HCT116 (cell line): Measurements from ENCODE around the gene CARD14. TPM values are rescaled to one million over a fixed set of nuclear protein-coding genes. Genes with fewer than 3 reads are reported as not detected.

Experiments used
- ATAC-seq: fragments of 200-7000 bp; cut with Tn5 transposase; 2 replicates; pipeline ENCODE4 v1.9.1; 2020; ENCODE audit warnings: mild to moderate bottlenecking, moderate library complexity
- BruUV-seq: library from RNA; stranded (reverse); fragments of 400-500 nt; replicated peaks from 2 replicates; lab custom pipeline; 2021; lab: Mats Ljungman, UMichigan
- CTCF ChIA-PET: fragments of 300-600 bp; sonication (Branson Sonifier 250); formaldehyde crosslinking; loops from one replicate; lab custom pipeline; 2021; ENCODE audit warnings: antibody characterized with exemption; lab: Charles Lee
- POLR2A ChIA-PET: fragments of 300-600, 350-600 bp; sonication (Branson Sonifier 250); formaldehyde crosslinking; loops from one replicate; lab custom pipeline; 2021; ENCODE audit warnings: antibody characterized with exemption; lab: Charles Lee
- RAD21 ChIA-PET, 2 experiments: fragments of 300-600 bp; sonication (Branson Sonifier 250); formaldehyde crosslinking; loops; one replicate each; lab custom pipeline; 2023; ENCODE audit warnings: low total read pairs in 2 of 2; ENCODE audit not compliant: uncharacterized antibody in 2 of 2, unreplicated experiment in 2 of 2, low non-redundant PET in 1 of 2; lab: Charles Lee
- DNase-seq: peaks from one replicate; pipeline ENCODE4 v3.0.0-alpha.2; 2010; ENCODE audit warnings: low read depth, low spot score
- H2AFZ ChIP-seq: fragments of 200-600 bp; shearing (Covaris generic), sonication (generic); 2 replicates; pipeline ENCODE4 v1.6.1; 2017; ENCODE audit warnings: low read depth, mixed run types, mixed read lengths, antibody characterized with exemption, low read length; ENCODE audit not compliant: poor library complexity, severe bottlenecking
- H3K27ac ChIP-seq: 2 replicates; pipeline ENCODE4 v1.5.1; 2012; ENCODE audit warnings: low read depth, low read length
- H3K27me3 ChIP-seq: fragments of 200-600 bp; sonication (generic); 2 replicates; pipeline ENCODE4 v1.6.1; 2016; ENCODE audit warnings: mixed run types, low read length, mixed read lengths; ENCODE audit not compliant: insufficient read depth
- H3K36me3 ChIP-seq, 2 experiments: fragments of 200-500 bp in 1 of 2; fragments of 200-600 bp in 1 of 2; sonication (Bioruptor generic) in 1 of 2; sonication (generic) in 1 of 2; 2 replicates each; pipeline versions ENCODE4 v1.5.1 to v1.6.1; 2014 to 2016; ENCODE audit warnings: low read length in 2 of 2, inconsistent platforms in 1 of 2, mixed read lengths in 1 of 2, mixed run types in 1 of 2; ENCODE audit not compliant: insufficient read depth in 2 of 2, control insufficient read depth in 1 of 2
- H3K4me1 ChIP-seq, 2 experiments: fragments of 200-600 bp in 1 of 2; sonication (generic) in 1 of 2; 2 replicates each; pipeline versions ENCODE4 v1.5.1 to v1.6.1; 2012 to 2017; ENCODE audit warnings: low read length in 2 of 2, inconsistent platforms in 1 of 2, mild to moderate bottlenecking in 1 of 2, mixed read lengths in 1 of 2, mixed run types in 1 of 2, moderate library complexity in 1 of 2; ENCODE audit not compliant: insufficient read depth in 2 of 2, control insufficient read depth in 1 of 2
- H3K4me2 ChIP-seq: fragments of 200-600 bp; sonication (generic); 2 replicates; pipeline ENCODE4 v1.6.1; 2017; ENCODE audit warnings: mixed run types, low read length, mixed read lengths
- H3K4me3 ChIP-seq, 2 experiments: fragments of 200-600 bp in 1 of 2; sonication (generic) in 1 of 2; replicated peaks in 1 of 2; 2 replicates each; pipeline ENCODE4 v1.5.1; 2011 to 2016; ENCODE audit warnings: low read length in 2 of 2, control low read depth in 1 of 2, low read depth in 1 of 2, mild to moderate bottlenecking in 1 of 2, mixed read lengths in 1 of 2, mixed run types in 1 of 2
- H3K79me2 ChIP-seq: fragments of 200-600 bp; sonication (generic); 2 replicates; pipeline ENCODE4 v1.6.1; 2017; ENCODE audit warnings: mild to moderate bottlenecking, mixed run types, low read length, moderate library complexity, mixed read lengths; ENCODE audit not compliant: insufficient read depth
- H3K9ac ChIP-seq: fragments of 200-600 bp; sonication (generic); 2 replicates; pipeline ENCODE4 v1.6.1; 2016; ENCODE audit warnings: low read length, mixed read lengths
- H3K9me2 ChIP-seq: fragments of 200-600 bp; sonication (generic), shearing (Covaris generic); 2 replicates; pipeline ENCODE4 v1.6.1; 2017; ENCODE audit warnings: mixed run types, mild to moderate bottlenecking, moderate library complexity; ENCODE audit not compliant: insufficient read depth
- H3K9me3 ChIP-seq, 2 experiments: fragments of 200-500 bp in 1 of 2; fragments of 200-600 bp in 1 of 2; sonication (Bioruptor generic) in 1 of 2; sonication (generic) in 1 of 2; 2 replicates each; pipeline ENCODE4 v1.6.1; 2014 to 2017; ENCODE audit warnings: low read length in 2 of 2, mixed read lengths in 2 of 2, inconsistent platforms in 1 of 2, low read depth in 1 of 2, mild to moderate bottlenecking in 1 of 2, mixed run types in 1 of 2, moderate library complexity in 1 of 2; ENCODE audit not compliant: control insufficient read depth in 1 of 2, insufficient read depth in 1 of 2
- H4K20me1 ChIP-seq: fragments of 200-600 bp; sonication (generic), shearing (Covaris generic); 2 replicates; pipeline ENCODE4 v1.6.1; 2017; ENCODE audit warnings: mixed run types, mild to moderate bottlenecking, moderate library complexity; ENCODE audit not compliant: insufficient read depth
- CBX3 ChIP-seq: IDR thresholded peaks from 2 replicates; pipeline ENCODE4 v1.6.1; 2012; ENCODE audit warnings: low read depth
- CEBPB ChIP-seq: IDR thresholded peaks from 2 replicates; pipeline ENCODE4 v1.6.1; 2012; ENCODE audit warnings: low read depth
- EZH2 ChIP-seq: fragments of 200-600 bp; sonication (generic); IDR thresholded peaks from 2 replicates; pipeline ENCODE4 v1.6.1; 2017; ENCODE audit warnings: antibody characterized with exemption, mixed run types
- RAD21 ChIP-seq: IDR thresholded peaks from 2 replicates; pipeline ENCODE4 v1.6.1; 2012; ENCODE audit warnings: low read depth, mild to moderate bottlenecking
- SRF ChIP-seq: IDR thresholded peaks from 2 replicates; pipeline ENCODE4 v1.6.1; 2012; ENCODE audit warnings: low read depth
- intact Hi-C: fragments of 100-400 bp; cut with micrococcal nuclease; formaldehyde crosslinking; loops from 2 replicates; pipeline ENCODE4 v1.10.0; 2022
- total RNA-seq: library from RNA; stranded (reverse); gene quantifications from one replicate; pipeline ENCODE4 v1.2.1, GENCODE V29; 2021; ENCODE audit not compliant: unreplicated experiment
- TF ChIP-seq, protein P1 (sequence below): IDR thresholded peaks from 2 replicates; pipeline ENCODE4 v1.6.1; 2012; ENCODE audit warnings: low read depth
- TF ChIP-seq, protein P2 (sequence below), 3 experiments: fragments of 200-600 bp in 1 of 3; sonication (generic) in 1 of 3; IDR thresholded peaks in 2 of 3; conservative IDR thresholded peaks in 1 of 3; 2 replicates each; pipeline ENCODE4 v1.5.1; 2012 to 2017; ENCODE audit warnings: low read depth in 2 of 3, low read length in 2 of 3, antibody characterized with exemption in 1 of 3, borderline replicate concordance in 1 of 3, control low read depth in 1 of 3, mild to moderate bottlenecking in 1 of 3, mixed read lengths in 1 of 3, mixed run types in 1 of 3, moderate library complexity in 1 of 3; ENCODE audit not compliant: insufficient read depth in 1 of 3

The CARD14 gene
- total RNA-seq, 1 experiment from 2014 or later, result 0.25 TPM

DNA sequence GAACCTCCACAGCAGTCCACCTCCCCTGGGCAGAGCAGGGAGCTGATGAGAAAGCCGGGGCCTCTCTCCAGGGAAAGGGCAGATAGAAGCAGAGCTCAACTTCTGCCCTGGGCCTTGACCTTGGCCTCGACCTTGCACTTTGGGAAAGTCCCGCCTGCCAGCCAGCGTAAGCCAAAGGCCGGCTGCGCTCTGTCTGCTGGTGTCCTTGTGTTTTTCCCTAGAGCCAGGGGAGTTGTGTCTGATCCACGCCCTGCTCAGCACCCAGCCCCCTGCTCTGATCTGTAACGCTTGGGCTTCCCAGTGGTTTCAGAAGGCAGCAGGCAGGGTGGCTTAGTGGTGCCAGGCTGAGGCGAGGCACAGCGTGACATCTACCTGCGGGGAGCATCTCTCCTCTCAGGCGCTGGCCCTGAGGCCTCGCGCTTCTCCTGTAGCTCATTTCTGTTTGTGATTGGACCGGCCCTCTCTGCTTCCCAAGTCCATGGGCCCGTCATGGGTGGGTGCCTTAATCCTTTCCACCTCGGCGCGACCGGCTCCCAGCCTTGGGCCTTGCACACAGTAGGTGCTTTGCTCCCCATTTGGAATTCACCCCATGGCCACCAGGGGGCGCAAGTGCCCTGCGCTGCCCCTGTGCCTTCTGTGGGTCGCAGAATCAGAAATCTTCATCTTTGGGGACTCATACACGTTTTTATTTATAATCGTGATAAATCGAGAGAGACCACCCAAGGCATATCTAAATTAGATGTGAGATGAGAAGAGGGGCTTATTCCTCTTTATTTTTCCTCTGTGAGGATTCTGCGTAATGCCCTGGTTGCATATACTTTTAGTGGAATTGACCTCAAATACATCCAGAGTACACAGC is 26.1 kb downstream of the CARD14 start:
- CTCF ChIA-PET, result no interaction called here
- intact Hi-C loops, result loop anchor here (1.0 kb wide), 2 partner anchors 57 to 168 kb away; no protein-coding TSS in a partner anchor
- ATAC-seq, result peak; percentile 48

More for the DNA sequence above, 26.1 kb downstream of the CARD14 start:
- RAD21 ChIA-PET, result no interaction called here
- no TSS peak for BruUV-seq
- H3K79me2 ChIP-seq, result no peaks in the 10 kb centered on the region
- H3K9me2 ChIP-seq, result no peaks in the 10 kb centered on the region
- no peak overlapping the region for H2AFZ ChIP-seq
- H3K4me1 ChIP-seq, result no peaks in the 10 kb centered on the region
- no peaks in the 10 kb centered on the region; the same call in 1 of the 2 replicates for H3K27me3 ChIP-seq
- no peak overlapping the region for H3K4me2 ChIP-seq
- no peak overlapping the region for H3K27ac ChIP-seq
- no peaks in the 10 kb centered on the region for H3K36me3 ChIP-seq
- DNase-seq, result no peak
- POLR2A ChIA-PET, result no interaction called here
- no peak overlapping the region for H3K9ac ChIP-seq
- H3K4me3 ChIP-seq, result no peak overlapping the region
- TF ChIP-seq CBX3 (no peak), CEBPB (no peak), EZH2 (no peak), SRF (no peak), RAD21 (peak; percentile 95)
- TF ChIP-seq, protein P1, sequence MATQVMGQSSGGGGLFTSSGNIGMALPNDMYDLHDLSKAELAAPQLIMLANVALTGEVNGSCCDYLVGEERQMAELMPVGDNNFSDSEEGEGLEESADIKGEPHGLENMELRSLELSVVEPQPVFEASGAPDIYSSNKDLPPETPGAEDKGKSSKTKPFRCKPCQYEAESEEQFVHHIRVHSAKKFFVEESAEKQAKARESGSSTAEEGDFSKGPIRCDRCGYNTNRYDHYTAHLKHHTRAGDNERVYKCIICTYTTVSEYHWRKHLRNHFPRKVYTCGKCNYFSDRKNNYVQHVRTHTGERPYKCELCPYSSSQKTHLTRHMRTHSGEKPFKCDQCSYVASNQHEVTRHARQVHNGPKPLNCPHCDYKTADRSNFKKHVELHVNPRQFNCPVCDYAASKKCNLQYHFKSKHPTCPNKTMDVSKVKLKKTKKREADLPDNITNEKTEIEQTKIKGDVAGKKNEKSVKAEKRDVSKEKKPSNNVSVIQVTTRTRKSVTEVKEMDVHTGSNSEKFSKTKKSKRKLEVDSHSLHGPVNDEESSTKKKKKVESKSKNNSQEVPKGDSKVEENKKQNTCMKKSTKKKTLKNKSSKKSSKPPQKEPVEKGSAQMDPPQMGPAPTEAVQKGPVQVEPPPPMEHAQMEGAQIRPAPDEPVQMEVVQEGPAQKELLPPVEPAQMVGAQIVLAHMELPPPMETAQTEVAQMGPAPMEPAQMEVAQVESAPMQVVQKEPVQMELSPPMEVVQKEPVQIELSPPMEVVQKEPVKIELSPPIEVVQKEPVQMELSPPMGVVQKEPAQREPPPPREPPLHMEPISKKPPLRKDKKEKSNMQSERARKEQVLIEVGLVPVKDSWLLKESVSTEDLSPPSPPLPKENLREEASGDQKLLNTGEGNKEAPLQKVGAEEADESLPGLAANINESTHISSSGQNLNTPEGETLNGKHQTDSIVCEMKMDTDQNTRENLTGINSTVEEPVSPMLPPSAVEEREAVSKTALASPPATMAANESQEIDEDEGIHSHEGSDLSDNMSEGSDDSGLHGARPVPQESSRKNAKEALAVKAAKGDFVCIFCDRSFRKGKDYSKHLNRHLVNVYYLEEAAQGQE, result no peak
- TF ChIP-seq, protein P2, sequence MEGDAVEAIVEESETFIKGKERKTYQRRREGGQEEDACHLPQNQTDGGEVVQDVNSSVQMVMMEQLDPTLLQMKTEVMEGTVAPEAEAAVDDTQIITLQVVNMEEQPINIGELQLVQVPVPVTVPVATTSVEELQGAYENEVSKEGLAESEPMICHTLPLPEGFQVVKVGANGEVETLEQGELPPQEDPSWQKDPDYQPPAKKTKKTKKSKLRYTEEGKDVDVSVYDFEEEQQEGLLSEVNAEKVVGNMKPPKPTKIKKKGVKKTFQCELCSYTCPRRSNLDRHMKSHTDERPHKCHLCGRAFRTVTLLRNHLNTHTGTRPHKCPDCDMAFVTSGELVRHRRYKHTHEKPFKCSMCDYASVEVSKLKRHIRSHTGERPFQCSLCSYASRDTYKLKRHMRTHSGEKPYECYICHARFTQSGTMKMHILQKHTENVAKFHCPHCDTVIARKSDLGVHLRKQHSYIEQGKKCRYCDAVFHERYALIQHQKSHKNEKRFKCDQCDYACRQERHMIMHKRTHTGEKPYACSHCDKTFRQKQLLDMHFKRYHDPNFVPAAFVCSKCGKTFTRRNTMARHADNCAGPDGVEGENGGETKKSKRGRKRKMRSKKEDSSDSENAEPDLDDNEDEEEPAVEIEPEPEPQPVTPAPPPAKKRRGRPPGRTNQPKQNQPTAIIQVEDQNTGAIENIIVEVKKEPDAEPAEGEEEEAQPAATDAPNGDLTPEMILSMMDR (IDR thresholded peaks at IDR 0.05 in 2 of 3, conservative IDR thresholded peaks at IDR 0.05 in 1 of 3; ENCODE audit: borderline replicate concordance in 1 of 3, insufficient read depth in 1 of 3, low read depth in 2 of 3, low read length in 2 of 3), result peak; percentile 88 to 100 (median 98)
- H3K9me3 ChIP-seq, result no peaks in the 10 kb centered on the region; a peak in 1 of 4 replicates
- no peaks in the 10 kb centered on the region for H4K20me1 ChIP-seq
